Hepatocyte (in vitro differentiated cells): ENCODE measurements around the gene SMPDL3B. TPM values are rescaled to one million over a fixed set of nuclear protein-coding genes. Genes with fewer than 3 reads are reported as not detected.

Experiments used
- DNase-seq: peaks from one replicate; pipeline ENCODE4 v3.0.0-alpha.2; 2016; ENCODE audit warnings: low spot score
- H2AFZ ChIP-seq: fragments of 200-600 bp; sonication (generic); 2 replicates; pipeline ENCODE4 v1.6.0; 2016; ENCODE audit warnings: antibody characterized with exemption, mild to moderate bottlenecking
- H3K27ac ChIP-seq: fragments of 200-600 bp; sonication (generic); 2 replicates; pipeline ENCODE4 v1.5.1; 2016; ENCODE audit warnings: mild to moderate bottlenecking
- H3K27me3 ChIP-seq: fragments of 200-600 bp; sonication (generic); 2 replicates; pipeline ENCODE4 v1.6.1; 2016
- H3K36me3 ChIP-seq: fragments of 200-600 bp; sonication (generic); replicated peaks from 2 replicates; pipeline ENCODE4 v1.5.1; 2016; ENCODE audit warnings: low read depth; ENCODE audit not compliant: insufficient read depth
- H3K4me1 ChIP-seq: fragments of 200-600 bp; sonication (generic); 2 replicates; pipeline ENCODE4 v1.5.1; 2016; ENCODE audit warnings: mild to moderate bottlenecking, moderate library complexity; ENCODE audit not compliant: insufficient read depth
- H3K4me2 ChIP-seq: fragments of 200-600 bp; sonication (generic); 2 replicates; pipeline ENCODE4 v1.6.0; 2016
- H3K4me3 ChIP-seq: fragments of 200-600 bp; sonication (generic); 2 replicates; pipeline ENCODE4 v1.5.1; 2016; ENCODE audit warnings: mild to moderate bottlenecking
- H3K79me2 ChIP-seq: fragments of 200-600 bp; sonication (generic); 2 replicates; pipeline ENCODE4 v1.6.0; 2017; ENCODE audit warnings: mild to moderate bottlenecking
- H3K9me2 ChIP-seq: fragments of 200-600 bp; sonication (generic); replicated peaks from 2 replicates; pipeline ENCODE4 v1.6.0; 2017; ENCODE audit warnings: mild to moderate bottlenecking; ENCODE audit not compliant: insufficient read depth
- H3K9me3 ChIP-seq: fragments of 200-600 bp; sonication (generic); 2 replicates; pipeline ENCODE4 v1.5.1; 2016; ENCODE audit warnings: low read depth, mild to moderate bottlenecking
- H4K20me1 ChIP-seq: fragments of 200-600 bp; sonication (generic); 2 replicates; pipeline ENCODE4 v1.6.0; 2016; ENCODE audit warnings: mild to moderate bottlenecking; ENCODE audit not compliant: insufficient read depth, poor library complexity, severe bottlenecking
- EZH2 ChIP-seq: fragments of 200-600 bp; sonication (generic); IDR thresholded peaks from 2 replicates; pipeline ENCODE4 v1.6.1; 2016; ENCODE audit warnings: antibody characterized with exemption, mild to moderate bottlenecking, borderline replicate concordance
- EZH2phosphoT487 ChIP-seq: fragments of 200-600 bp; sonication (generic); IDR thresholded peaks from one replicate; pipeline ENCODE4 v1.6.1; 2018; ENCODE audit warnings: antibody characterized with exemption, mild to moderate bottlenecking, low read depth, moderate library complexity; ENCODE audit not compliant: unreplicated experiment, severe bottlenecking
- WGBS: methylation state at CpG from one replicate; pipeline ENCODE4 v1.1.6; 2016; ENCODE audit warnings: low lambda C conversion rate; ENCODE audit errors: missing lambda C conversion rate; 5-methylcytosine and 5-hydroxymethylcytosine counted together
- polyA plus RNA-seq: library from polyadenylated mRNA; unstranded; fragments of >200 nt; fragmentation: Nextera tagmentation; extraction: Ambion mirVana; gene quantifications from 2 replicates; pipeline ENCODE4 v1.2.1, GENCODE V29; 2016
- total RNA-seq: library from RNA; depleted of rRNA; stranded (reverse); fragments of >200 nt; gene quantifications from 2 replicates; pipeline ENCODE4 v1.2.3, GENCODE V29; 2014
- TF ChIP-seq, protein P1 (sequence below): fragments of 200-600 bp; sonication (generic); IDR thresholded peaks from 2 replicates; pipeline ENCODE4 v1.5.1; 2016; ENCODE audit warnings: antibody characterized with exemption, mild to moderate bottlenecking; ENCODE audit not compliant: poor library complexity

The SMPDL3B gene
- total and polyA plus RNA-seq, 2 experiments from 2014 or later, result 16.2 to 17.3 TPM

GRCh38 chr1:27979859-27980201, 45.0 kb downstream of the SMPDL3B start:
- no peak overlapping the region for H2AFZ ChIP-seq
- no peak overlapping the region for H3K27ac ChIP-seq
- H4K20me1 ChIP-seq, result no peaks in the 10 kb centered on the region
- H3K79me2 ChIP-seq, result no peaks in the 10 kb centered on the region
- H3K4me3 ChIP-seq, result no peak overlapping the region
- no peaks in the 10 kb centered on the region for H3K4me1 ChIP-seq
- H3K9me3 ChIP-seq, result no peaks in the 10 kb centered on the region
- H3K27me3 ChIP-seq, result no peaks in the 10 kb centered on the region
- WGBS, result 52% methylated on average over 2 of the region's 2 CpGs
- H3K9me2 ChIP-seq, result no peaks in the 10 kb centered on the region
- peaks cover 1% of the 10 kb centered on the region for H3K36me3 ChIP-seq
- H3K4me2 ChIP-seq, result no peak overlapping the region
- TF ChIP-seq, protein P1, sequence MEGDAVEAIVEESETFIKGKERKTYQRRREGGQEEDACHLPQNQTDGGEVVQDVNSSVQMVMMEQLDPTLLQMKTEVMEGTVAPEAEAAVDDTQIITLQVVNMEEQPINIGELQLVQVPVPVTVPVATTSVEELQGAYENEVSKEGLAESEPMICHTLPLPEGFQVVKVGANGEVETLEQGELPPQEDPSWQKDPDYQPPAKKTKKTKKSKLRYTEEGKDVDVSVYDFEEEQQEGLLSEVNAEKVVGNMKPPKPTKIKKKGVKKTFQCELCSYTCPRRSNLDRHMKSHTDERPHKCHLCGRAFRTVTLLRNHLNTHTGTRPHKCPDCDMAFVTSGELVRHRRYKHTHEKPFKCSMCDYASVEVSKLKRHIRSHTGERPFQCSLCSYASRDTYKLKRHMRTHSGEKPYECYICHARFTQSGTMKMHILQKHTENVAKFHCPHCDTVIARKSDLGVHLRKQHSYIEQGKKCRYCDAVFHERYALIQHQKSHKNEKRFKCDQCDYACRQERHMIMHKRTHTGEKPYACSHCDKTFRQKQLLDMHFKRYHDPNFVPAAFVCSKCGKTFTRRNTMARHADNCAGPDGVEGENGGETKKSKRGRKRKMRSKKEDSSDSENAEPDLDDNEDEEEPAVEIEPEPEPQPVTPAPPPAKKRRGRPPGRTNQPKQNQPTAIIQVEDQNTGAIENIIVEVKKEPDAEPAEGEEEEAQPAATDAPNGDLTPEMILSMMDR, result no peak
- TF ChIP-seq EZH2phosphoT487, result no peak
- no peak for TF ChIP-seq EZH2
- DNase-seq, result no peak

- H3K4me2 ChIP-seq, result no peak overlapping the region
- H3K9me2 ChIP-seq, result no peaks in the 10 kb centered on the region
- TF ChIP-seq EZH2 (no peak), EZH2phosphoT487 (no peak)
- TF ChIP-seq, protein P1, result no peak
- no peaks in the 10 kb centered on the region for H4K20me1 ChIP-seq
- 80% methylated on average over 1 of the region's 1 CpG for WGBS
- DNase-seq, result no peak
- no peaks in the 10 kb centered on the region for H3K4me1 ChIP-seq
- no peak overlapping the region for H2AFZ ChIP-seq
- H3K9me3 ChIP-seq, result no peaks in the 10 kb centered on the region
- H3K79me2 ChIP-seq, result no peaks in the 10 kb centered on the region
- no peaks in the 10 kb centered on the region for H3K27me3 ChIP-seq
- no peak overlapping the region for H3K27ac ChIP-seq
- no peaks in the 10 kb centered on the region for H3K36me3 ChIP-seq
- H3K4me3 ChIP-seq, result no peak overlapping the region
These were observed 45.5 kb downstream of the SMPDL3B start for GRCh38 chr1:27980216-27980845.

DNA sequence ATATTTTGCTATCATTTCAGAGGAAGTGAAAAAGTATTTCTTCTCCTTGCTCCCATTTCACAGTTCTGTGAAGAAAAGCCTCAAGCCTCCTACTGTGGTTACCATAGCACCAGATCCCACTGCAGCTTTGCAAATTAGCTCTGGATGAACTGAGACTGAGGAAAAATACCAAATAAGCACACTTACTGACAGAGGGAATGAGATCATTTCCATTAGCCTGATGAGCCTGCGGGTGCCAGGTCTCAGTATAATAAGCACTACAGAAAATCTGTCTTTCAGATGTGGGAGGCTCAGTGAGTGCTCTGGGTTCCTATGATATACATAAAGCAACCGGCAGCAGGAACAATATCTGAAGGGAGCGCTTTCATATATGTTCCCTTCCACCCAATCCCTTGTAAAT, 46.3 kb downstream of the SMPDL3B start:
- Histone ChIP-seq H4K20me1 (no peaks in the 10 kb centered on the region), H2AFZ (no peak overlapping the region), H3K79me2 (no peaks in the 10 kb centered on the region), H3K36me3 (no peaks in the 10 kb centered on the region), H3K27me3 (no peaks in the 10 kb centered on the region), H3K4me3 (no peak overlapping the region), H3K4me2 (no peak overlapping the region), H3K9me3 (no peaks in the 10 kb centered on the region), H3K9me2 (no peaks in the 10 kb centered on the region), H3K27ac (no peak overlapping the region), H3K4me1 (no peaks in the 10 kb centered on the region)
- DNase-seq, result no peak
- TF ChIP-seq EZH2 (no peak), EZH2phosphoT487 (no peak)
- TF ChIP-seq, protein P1, result no peak
- 88% methylated on average over 3 of the region's 3 CpGs for WGBS
